ENCODE measurements around the gene DNAJC28. TPM values are rescaled to one million over a fixed set of nuclear protein-coding genes. Genes with fewer than 3 reads are reported as not detected.

DNAJC28 gene
- total and polyA plus RNA-seq, 9 of the 15 experiments (the other 6 are each of a cell fraction or from before 2014, with no cell fraction given): 0.68 to 2.5 (median 1.1) TPM

DNA sequence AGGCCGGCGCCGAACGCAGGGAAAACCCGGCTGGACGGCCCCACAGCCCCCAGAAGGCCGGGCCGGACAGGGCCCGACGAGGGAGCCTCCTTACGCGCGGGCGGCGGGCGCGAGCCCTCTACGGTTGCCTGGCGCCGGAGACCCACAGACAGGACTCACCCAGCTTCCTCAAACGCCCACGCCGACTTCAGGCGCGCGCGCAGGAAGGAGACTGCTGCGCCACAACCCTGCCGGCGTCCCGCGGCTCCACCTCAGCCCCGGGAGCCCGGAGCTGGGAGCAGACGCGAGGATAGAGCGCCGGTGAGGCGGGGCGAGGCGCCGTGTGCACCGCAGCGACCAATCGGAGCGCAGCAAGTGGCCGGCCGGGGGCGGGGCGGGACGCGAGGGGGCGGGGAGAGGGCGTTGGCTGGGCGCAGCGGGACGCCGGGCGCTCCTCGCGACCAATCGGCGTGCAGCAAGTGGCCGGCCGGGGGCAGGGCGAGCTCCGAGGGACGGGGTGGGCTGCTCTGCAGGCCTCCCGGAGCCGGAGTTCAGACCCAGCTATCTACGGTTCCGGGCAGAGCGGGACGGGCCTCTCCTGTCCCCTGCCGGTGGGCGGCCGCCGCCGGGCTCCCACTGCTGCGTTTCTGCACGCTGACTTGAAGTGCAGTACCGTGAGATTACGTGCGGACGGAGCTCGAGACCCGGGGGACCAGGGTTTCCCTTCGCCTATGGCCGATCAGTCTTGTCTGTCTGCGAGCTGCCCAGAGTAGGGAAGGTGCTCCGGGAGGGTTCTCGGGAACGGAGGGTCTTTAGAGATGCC lies 11.6 kb downstream of the DNAJC28 start, which contains the start of gene TMEM50B (continued):
- TF ChIP-seq CBX1 (IDR thresholded peaks at IDR 0.05; ENCODE audit: low read depth): no peak; the same call in none of the 2 replicates
- no peak; the same call in 1 of the 2 replicates for TF ChIP-seq MBD2 (IDR thresholded peaks at IDR 0.05; ENCODE audit: borderline replicate concordance, low read depth)
- no peak for TF ChIP-seq RBM17 (IDR thresholded peaks at IDR 0.05; ENCODE audit: borderline replicate concordance, low read depth, low read length)
- TF ChIP-seq, protein P1, sequence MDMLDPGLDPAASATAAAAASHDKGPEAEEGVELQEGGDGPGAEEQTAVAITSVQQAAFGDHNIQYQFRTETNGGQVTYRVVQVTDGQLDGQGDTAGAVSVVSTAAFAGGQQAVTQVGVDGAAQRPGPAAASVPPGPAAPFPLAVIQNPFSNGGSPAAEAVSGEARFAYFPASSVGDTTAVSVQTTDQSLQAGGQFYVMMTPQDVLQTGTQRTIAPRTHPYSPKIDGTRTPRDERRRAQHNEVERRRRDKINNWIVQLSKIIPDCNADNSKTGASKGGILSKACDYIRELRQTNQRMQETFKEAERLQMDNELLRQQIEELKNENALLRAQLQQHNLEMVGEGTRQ (CRISPR knock-in tag; IDR thresholded peaks at IDR 0.05): no peak
- peak; percentile 78 for TF ChIP-seq CCNT2 (IDR thresholded peaks at IDR 0.05; ENCODE audit: borderline replicate concordance, extremely low read depth, insufficient read length, low read depth, low read length)
- no peak; the same call in 1 of the 2 replicates for TF ChIP-seq FOXJ2 (tag; IDR thresholded peaks at IDR 0.05)
- TF ChIP-seq NR4A1 (CRISPR knock-in tag; IDR thresholded peaks at IDR 0.05): no peak
- TF ChIP-seq NR4A1 (tag; IDR thresholded peaks at IDR 0.05): no peak
- TF ChIP-seq HCFC1 (IDR thresholded peaks at IDR 0.05; ENCODE audit: low read depth, low read length): peak; percentile 67
- no peak for TF ChIP-seq ZNF444 (CRISPR knock-in tag; IDR thresholded peaks at IDR 0.05)
- peak; percentile 11 for TF ChIP-seq NFYB (IDR thresholded peaks at IDR 0.05; ENCODE audit: extremely low read depth, insufficient read length)
- TF ChIP-seq, protein P2, sequence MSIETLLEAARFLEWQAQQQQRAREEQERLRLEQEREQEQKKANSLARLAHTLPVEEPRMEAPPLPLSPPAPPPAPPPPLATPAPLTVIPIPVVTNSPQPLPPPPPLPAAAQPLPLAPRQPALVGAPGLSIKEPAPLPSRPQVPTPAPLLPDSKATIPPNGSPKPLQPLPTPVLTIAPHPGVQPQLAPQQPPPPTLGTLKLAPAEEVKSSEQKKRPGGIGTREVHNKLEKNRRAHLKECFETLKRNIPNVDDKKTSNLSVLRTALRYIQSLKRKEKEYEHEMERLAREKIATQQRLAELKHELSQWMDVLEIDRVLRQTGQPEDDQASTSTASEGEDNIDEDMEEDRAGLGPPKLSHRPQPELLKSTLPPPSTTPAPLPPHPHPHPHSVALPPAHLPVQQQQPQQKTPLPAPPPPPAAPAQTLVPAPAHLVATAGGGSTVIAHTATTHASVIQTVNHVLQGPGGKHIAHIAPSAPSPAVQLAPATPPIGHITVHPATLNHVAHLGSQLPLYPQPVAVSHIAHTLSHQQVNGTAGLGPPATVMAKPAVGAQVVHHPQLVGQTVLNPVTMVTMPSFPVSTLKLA (conservative IDR thresholded peaks at IDR 0.05): peak; percentile 62 to 74
- TF ChIP-seq, protein P3, sequence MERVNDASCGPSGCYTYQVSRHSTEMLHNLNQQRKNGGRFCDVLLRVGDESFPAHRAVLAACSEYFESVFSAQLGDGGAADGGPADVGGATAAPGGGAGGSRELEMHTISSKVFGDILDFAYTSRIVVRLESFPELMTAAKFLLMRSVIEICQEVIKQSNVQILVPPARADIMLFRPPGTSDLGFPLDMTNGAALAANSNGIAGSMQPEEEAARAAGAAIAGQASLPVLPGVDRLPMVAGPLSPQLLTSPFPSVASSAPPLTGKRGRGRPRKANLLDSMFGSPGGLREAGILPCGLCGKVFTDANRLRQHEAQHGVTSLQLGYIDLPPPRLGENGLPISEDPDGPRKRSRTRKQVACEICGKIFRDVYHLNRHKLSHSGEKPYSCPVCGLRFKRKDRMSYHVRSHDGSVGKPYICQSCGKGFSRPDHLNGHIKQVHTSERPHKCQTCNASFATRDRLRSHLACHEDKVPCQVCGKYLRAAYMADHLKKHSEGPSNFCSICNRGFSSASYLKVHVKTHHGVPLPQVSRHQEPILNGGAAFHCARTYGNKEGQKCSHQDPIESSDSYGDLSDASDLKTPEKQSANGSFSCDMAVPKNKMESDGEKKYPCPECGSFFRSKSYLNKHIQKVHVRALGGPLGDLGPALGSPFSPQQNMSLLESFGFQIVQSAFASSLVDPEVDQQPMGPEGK (CRISPR knock-in tag; IDR thresholded peaks at IDR 0.05; ENCODE audit: borderline replicate concordance): no peak
- TF ChIP-seq, protein P4, sequence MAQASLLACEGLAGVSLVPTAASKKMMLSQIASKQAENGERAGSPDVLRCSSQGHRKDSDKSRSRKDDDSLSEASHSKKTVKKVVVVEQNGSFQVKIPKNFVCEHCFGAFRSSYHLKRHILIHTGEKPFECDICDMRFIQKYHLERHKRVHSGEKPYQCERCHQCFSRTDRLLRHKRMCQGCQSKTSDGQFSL (CRISPR knock-in tag; IDR thresholded peaks at IDR 0.05): no peak; the same call in 1 of the 2 replicates
- TF ChIP-seq, protein P4 (tag; IDR thresholded peaks at IDR 0.05): no peak
- no peak for TF ChIP-seq HNRNPUL1 (IDR thresholded peaks at IDR 0.05; ENCODE audit: low read length)
- no peak for TF ChIP-seq SREBF1 (IDR thresholded peaks at IDR 0.05; ENCODE audit: borderline replicate concordance, low read depth, low read length)
- TF ChIP-seq CREBBP (IDR thresholded peaks at IDR 0.05; ENCODE audit: low read depth, low read length): no peak
- TF ChIP-seq SAFB2 (IDR thresholded peaks at IDR 0.05; ENCODE audit: borderline replicate concordance, low read depth, low read length, severe bottlenecking): no peak
- 0 out of 2 replicates have a peak, but pooled peaks have one; percentile 37 for TF ChIP-seq CAMTA2 (CRISPR knock-in tag; conservative IDR thresholded peaks at IDR 0.05)
- no peak for TF ChIP-seq ASH1L (IDR thresholded peaks at IDR 0.05; ENCODE audit: borderline replicate concordance, low read depth, partially characterized antibody)
- 0 out of 2 replicates have a peak, but pooled peaks have one; percentile 24 for TF ChIP-seq GATA2 (CRISPR knock-in tag; IDR thresholded peaks at IDR 0.05)
- TF ChIP-seq KLF16 (IDR thresholded peaks at IDR 0.05): no peak

Data from K562 (cell line).